COLO668 (cell line): Measurements from ENCODE around the gene TMEM63B.
"Not testable (repeated sequence)": the region's sequence is repeated elsewhere in the genome, so short reads cannot be mapped to it uniquely, and the experiment has no call there.

Experiments used
- DNase-seq: peaks from one replicate; lab custom pipeline; 2025; ENCODE audit not compliant: unreplicated experiment; lab: John Stamatoyannopoulos, UW

TMEM63B gene

GRCh38 chr6:44189257-44189656, 61.9 kb downstream of the TMEM63B start:
- no peak for DNase-seq

GRCh38 chr6:44190715-44191114, 63.4 kb downstream of the TMEM63B start:
- DNase-seq, result no peak

GRCh38 chr6:44192428-44193041, 65.2 kb downstream of the TMEM63B start:
- DNase-seq, result no peak

GRCh38 chr6:44193307-44193910, 66.1 kb downstream of the TMEM63B start:
- DNase-seq, result no peak

- DNase-seq, result no peak
Observed at GRCh38 chr6:44194326-44194725, 67.0 kb downstream of the TMEM63B start.

- not testable (repeated sequence) for DNase-seq
Observed at GRCh38 chr6:44196351-44196750, 69.0 kb downstream of the TMEM63B start.

- DNase-seq, result no peak
Observed at GRCh38 chr6:44198684-44199083, 71.3 kb downstream of the TMEM63B start.

- DNase-seq, result no peak
Observed at GRCh38 chr6:44199883-44200282, 72.5 kb downstream of the TMEM63B start.

- no peak for DNase-seq
Observed at GRCh38 chr6:44201200-44201599, 73.8 kb downstream of the TMEM63B start.

- no peak for DNase-seq
Observed at GRCh38 chr6:44201638-44202303, 74.4 kb downstream of the TMEM63B start.

- DNase-seq, result no peak
Observed at GRCh38 chr6:44202332-44202971, 75.1 kb downstream of the TMEM63B start.

- DNase-seq, result no peak
Observed at GRCh38 chr6:44202972-44203750, 75.8 kb downstream of the TMEM63B start.

GRCh38 chr6:44203955-44204354, 76.6 kb downstream of the TMEM63B start:
- no peak for DNase-seq
